Gastroesophageal sphincter (tissue), 3 donors: ENCODE measurements around the gene DHX35.

Experiments used
- CTCF ChIP-seq, 4 experiments: fragments of 200-600 bp in 2 of 4; fragments of 450-650 bp in 2 of 4; sonication (generic) in 1 of 4; IDR thresholded peaks; one replicate each; pipeline ENCODE4 v1.5.1; 2017 to 2019; ENCODE audit warnings: antibody characterized with exemption in 4 of 4, mild to moderate bottlenecking in 2 of 4, moderate library complexity in 2 of 4
- EP300 ChIP-seq: sonication (generic); formaldehyde crosslinking; IDR thresholded peaks from one replicate; pipeline ENCODE4 v1.6.1; 2017; ENCODE audit warnings: antibody characterized with exemption, mild to moderate bottlenecking
- POLR2A ChIP-seq, 2 donors: fragments of 450-650 bp; IDR thresholded peaks; one replicate each; pipeline ENCODE4 v1.6.1; 2017; ENCODE audit warnings: antibody characterized with exemption in 2 of 2, mild to moderate bottlenecking in 2 of 2, moderate library complexity in 1 of 2

GRCh38 chr20:39016506-39016905, 54.4 kb downstream of the DHX35 start:
- no peak for TF ChIP-seq POLR2A (IDR thresholded peaks at IDR 0.05)
- no peak for TF ChIP-seq CTCF (IDR thresholded peaks at IDR 0.05)
- no peak for TF ChIP-seq EP300
